A204.1 (cell line): Measurements from ENCODE around the gene PTPN4.

Source experiments
- FAIRE-seq: peaks from 2 replicates; lab custom pipeline; 2012; peaks lifted over from hg19 to GRCh38; lab: Jason Lieb, UNC

Gene PTPN4

DNA sequence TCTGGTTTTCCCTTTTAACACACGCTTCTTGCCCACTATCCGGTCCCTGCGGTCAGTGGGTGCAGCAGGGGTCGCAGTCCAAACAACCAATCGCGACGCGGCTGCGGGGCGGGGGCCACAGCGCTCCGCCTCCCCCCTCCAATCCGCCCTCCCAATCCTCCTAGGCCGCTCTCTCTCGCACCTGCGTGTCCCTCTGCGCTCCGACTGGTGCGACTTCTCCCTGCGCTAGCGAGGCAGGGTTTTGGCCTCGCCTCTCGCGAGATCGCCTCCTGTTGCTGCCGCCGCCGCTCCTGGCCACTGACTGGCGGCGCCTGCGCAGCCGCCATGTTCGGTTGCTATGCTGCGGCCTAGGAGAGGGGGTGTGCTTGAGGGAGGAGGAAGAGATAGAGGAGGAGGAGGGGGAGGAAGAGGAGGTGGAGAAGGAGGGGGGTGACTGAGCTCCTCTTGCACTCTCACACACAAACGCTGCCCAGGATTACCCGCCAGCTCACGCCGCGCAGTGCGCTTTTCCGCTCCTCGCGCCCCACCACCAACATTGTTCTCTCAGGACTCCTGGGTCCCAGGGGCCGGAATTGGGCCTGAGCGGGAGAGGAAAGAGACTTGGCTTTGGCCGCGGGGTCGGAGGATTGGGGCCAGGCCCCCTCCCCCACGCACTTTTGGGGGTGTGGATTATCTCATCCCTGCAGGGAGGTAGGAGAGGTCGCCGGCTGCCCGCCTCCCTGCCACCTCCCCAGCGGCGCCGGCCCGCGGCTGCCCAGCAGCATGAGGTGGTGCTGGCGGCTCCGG, at the start of gene PTPN4:
PTPN4 (plus strand) TSS at position 472 of the 786 bp plus-strand sequence. CDS start 49,932 bp downstream, outside the sequence.
- FAIRE-seq = peak; percentile 95

- FAIRE-seq = no peak
Measured at GRCh38 chr2:119710281-119710680, 49.4 kb upstream of the PTPN4 start.

- FAIRE-seq = no peak
Measured at GRCh38 chr2:119711352-119711751, 48.4 kb upstream of the PTPN4 start.

GRCh38 chr2:119712571-119712970, 47.2 kb upstream of the PTPN4 start:
- FAIRE-seq = no peak

DNA sequence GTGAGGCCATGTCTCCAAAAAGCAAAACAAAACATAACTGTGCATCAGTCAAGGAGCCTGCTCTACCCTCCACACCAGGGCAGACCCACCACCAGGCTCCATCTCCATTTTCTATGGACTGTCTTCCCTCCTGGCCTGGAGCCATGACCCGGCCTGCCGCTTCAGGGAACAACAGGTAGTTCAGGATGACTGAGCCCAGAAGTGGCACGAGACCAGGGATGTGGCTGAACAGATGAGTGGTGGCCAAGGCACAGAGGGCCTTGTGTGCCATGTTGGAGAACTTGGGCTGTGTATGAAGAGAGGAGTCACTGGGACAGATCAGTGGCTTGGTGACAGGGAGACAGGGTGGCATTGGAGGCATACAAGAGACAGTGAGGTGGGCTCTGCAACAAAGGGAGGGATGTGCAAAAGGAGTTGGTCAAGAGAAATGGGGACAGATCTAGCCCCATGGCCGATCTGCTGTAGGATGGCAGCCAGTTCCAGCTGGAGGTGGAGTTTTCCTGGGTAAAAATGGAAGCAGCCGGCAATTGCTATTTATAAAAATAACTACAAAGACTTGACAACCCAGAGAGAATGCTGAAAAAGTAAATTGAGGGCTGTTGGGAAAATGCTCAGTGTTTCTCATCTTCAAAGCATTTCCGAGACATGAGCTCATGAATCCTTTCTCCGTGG, 45.8 kb upstream of the PTPN4 start:
- FAIRE-seq = no peak

DNA sequence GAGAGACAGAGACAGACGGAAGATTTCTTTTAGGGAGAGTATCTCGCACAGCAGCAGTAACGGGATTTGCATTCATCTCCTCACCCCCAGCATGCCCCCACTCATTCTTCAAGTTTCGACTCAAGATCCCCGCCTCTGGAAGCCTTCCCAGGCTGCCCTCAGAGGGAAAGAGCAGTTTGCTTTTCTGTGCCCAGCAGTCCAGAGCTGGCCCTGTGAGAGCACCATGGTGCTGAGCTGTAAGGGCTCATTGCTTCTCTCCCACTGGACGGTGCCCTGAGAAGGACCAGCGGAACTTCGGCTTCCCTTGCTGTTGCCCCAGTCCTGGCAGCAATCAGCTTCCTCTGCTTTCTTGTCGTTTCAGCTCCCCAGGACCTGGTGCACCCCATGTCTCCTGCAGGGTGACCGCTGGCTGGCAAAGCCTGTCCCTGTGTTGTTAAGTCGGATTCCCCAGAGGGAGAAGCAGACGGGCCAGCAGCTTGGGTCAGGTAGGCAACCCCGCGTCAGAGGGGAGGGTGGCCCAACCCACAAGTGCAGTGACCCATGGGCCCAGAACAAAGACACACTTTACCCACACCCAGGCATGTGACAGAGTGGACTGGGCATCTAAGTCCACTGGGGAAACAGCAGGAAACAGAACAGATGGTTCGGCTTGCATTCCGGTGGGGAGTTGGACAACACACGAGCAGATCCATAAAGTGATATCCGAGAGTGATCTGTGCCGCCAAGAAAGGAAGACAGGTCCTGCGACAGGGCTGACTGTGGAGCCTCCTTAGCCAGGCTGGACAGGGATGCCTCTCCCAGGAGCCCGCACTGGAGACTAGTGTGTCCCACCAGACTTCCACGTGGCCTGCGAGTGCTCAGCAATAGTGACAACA, 44.1 kb upstream of the PTPN4 start:
- no peak for FAIRE-seq

- FAIRE-seq = no peak
Measured at GRCh38 chr2:119716284-119716672, 43.4 kb upstream of the PTPN4 start.

GRCh38 chr2:119718501-119719260, 41.0 kb upstream of the PTPN4 start:
- no peak for FAIRE-seq

- FAIRE-seq = no peak
Measured at GRCh38 chr2:119719261-119719627, 40.5 kb upstream of the PTPN4 start.

GRCh38 chr2:119721043-119721442, 38.7 kb upstream of the PTPN4 start:
- no peak for FAIRE-seq

- FAIRE-seq = no peak
Measured at GRCh38 chr2:119721462-119721861, 38.3 kb upstream of the PTPN4 start.

DNA sequence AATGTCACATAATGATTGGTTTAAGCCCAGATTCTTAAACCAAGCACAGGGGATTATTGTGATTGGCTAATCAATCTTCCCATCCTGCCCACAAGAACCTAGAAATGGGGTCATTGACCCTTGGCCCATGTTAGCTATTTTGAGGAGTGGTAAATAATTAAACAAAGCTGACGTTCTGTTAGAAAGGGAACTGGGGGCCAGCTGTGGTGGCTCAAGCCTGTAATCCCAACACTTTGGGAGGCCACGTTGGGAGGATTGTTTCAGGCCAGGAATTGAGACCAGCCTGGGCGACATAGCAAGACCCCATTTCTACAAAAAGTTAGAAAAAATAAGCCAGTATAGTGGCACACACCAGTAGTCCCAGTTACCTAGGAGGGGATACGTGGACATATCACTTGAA, 37.8 kb upstream of the PTPN4 start:
- no peak for FAIRE-seq

DNA sequence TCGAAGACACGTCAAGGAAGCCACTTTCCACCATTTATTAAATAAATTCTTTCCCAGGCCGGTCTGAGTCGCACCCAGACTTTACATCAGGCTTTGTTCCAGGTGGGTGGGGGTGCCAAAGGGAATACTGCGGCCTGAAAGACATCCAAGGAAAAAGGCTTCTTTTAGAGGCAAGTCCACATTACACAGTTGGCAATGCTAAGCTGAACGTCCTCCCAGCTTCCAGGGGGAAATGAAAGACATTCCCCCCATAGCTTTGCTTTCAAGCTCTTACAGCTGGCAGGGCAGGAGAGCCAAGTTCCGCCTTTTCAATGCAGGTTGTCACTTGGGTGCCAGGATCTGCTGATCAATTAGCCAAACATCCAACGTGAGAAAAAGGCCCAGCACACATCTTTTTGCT, 36.5 kb upstream of the PTPN4 start:
- no peak for FAIRE-seq

DNA sequence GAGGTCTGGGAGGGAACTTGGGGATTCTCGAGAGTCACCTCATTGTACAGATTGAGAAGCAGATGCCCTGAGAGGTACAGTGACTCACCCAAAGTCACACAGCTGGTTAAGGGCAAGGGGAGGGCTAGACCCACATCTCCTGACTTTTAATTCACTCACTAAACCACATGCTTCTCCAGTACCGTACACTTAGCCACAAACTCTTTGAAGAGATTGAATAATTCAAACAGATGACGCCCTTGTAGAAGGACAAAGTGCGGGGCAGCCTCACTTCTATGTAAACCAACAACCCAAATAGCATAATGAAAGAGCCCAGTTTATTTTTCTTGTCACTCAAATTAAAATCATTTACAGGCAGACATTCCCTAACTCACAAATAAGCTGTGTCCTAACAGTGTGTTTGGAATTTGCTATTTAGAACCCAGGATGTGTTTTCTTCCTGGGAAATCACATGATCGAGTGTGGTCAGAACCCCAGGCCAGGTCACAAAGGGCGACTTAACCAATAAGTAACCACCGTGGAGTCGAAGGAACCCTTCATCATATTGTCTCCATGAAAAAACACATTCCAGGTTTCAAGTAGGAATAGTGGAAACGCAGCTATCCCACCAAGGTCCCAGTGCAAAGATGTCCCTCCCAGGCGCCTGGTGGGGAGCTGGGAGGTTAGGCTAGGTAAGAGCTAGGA, 35.8 kb upstream of the PTPN4 start:
- FAIRE-seq = no peak

- FAIRE-seq = no peak
Measured at GRCh38 chr2:119724656-119725485, 34.9 kb upstream of the PTPN4 start.

DNA sequence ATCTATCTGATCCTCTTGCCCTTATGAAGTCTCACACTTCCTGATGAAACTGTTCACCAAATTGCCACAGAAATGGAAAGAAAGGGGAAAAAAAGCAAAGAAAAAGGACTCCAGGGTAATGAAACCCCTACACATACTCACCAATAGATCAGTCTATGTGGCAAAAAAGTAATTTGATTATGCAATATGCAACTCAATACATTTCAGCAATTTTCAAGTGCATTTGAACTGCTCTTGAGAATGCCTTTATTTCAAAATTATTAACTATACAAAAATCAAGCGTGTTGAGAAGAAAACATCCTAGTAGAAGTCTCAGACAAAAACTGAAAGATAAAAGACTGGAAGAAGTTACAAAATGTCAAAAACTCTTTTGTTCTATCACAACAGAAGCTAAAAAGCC, 32.2 kb upstream of the PTPN4 start:
- FAIRE-seq = no peak

GRCh38 chr2:119728421-119728820, 31.3 kb upstream of the PTPN4 start:
- no peak for FAIRE-seq

DNA sequence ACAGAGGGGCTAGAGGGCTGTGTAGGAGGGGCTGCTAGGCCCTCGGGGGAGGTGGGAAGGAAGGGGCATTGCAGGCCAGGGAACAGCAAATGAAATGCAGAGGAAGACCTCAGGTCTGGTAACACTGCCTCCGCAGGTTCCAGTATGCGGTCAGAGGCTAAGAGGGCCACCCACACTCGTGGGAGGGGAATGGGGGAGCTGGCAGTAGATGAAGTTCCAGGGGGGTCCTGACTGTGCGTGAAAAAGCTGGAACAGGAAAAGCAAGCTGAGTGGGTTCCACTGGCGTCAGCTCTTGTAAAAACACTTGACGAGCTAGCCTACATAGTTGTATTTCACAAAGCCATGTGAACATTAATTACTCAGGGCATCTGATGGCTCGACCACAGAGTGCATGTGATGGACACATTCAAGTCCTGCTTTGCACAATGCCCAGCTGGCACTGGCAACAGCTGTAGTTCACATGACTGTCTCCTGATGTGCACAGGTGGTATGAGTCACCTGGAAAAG, 29.0 kb upstream of the PTPN4 start:
- FAIRE-seq = no peak

DNA sequence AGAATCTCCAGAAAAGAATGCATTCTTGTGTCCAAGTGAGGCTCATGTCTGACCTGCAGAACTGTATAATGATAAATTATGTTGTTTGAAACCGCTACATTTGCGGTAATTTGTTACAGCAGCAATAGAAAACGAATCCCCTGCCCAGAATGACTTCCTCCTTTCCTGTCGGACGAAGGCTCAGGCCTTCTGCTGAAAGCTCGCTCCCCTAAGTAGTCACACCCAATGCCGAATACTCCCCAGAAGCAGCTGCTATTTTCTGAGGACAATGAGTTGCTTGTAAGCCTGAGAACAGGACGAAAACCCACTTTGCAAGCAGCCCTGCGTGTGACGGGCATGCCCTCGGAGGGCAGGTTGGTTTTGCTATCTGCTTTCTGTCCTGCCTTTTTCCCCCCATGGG, 27.7 kb upstream of the PTPN4 start:
- no peak for FAIRE-seq

DNA sequence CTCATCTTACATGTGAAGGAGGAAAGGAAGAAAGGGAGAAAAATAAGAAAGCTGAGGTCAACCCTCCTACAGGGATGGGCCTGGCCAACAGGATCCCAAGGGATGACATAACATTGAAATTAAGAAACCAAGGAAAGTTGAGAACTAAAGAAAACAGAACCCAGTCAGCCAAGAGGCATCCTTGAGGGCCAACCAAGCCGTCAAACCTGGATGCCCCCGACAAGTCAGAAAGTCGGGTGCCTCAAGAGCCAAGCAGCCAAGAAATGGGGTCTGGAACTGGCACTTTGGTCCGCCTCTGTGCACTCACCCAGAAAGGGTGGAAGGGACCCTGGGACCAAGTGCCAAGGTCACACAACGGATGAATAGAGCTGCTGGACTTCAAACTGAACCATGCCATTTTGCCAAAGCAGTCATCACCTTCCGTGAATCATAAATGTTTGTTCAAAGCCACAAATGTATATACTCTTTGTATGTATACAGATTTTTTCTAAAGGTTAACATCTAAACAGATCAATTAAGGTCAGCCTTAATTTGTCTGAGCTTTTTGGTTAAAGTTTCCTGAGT, 27.0 kb upstream of the PTPN4 start:
- FAIRE-seq = no peak
